H1 (cell line): ENCODE data around the gene TMC3. TPM values are rescaled to one million over a fixed set of nuclear protein-coding genes. Genes with fewer than 3 reads are reported as not detected.

Experiments
- ATF3 ChIP-seq: IDR thresholded peaks from 2 replicates; pipeline ENCODE4 v1.6.1; 2011; ENCODE audit warnings: low read depth, mild to moderate bottlenecking, low read length; ENCODE audit not compliant: insufficient read depth
- CHD1 ChIP-seq: IDR thresholded peaks from 2 replicates; pipeline ENCODE4 v1.6.1; 2012; ENCODE audit warnings: low read depth, low read length, improper control_type of control experiment
- CREB1 ChIP-seq: IDR thresholded peaks from 2 replicates; pipeline ENCODE4 v1.6.1; 2012; ENCODE audit warnings: inconsistent platforms
- E2F6 ChIP-seq: IDR thresholded peaks from 2 replicates; pipeline ENCODE4 v1.6.1; 2012; ENCODE audit warnings: inconsistent platforms
- MAFK ChIP-seq: IDR thresholded peaks from 2 replicates; pipeline ENCODE4 v1.6.1; 2012; ENCODE audit warnings: low read depth, mild to moderate bottlenecking, improper control_type of control experiment, low read length
- SIN3A ChIP-seq, 2 experiments: IDR thresholded peaks in 1 of 2; conservative IDR thresholded peaks in 1 of 2; 2 replicates each; pipeline ENCODE4 v1.6.1; 2011 to 2012; ENCODE audit warnings: low read length in 2 of 2, improper control_type of control experiment in 1 of 2, low read depth in 1 of 2, mild to moderate bottlenecking in 1 of 2
- SP1 ChIP-seq: IDR thresholded peaks from 2 replicates; pipeline ENCODE4 v1.6.1; 2011; ENCODE audit warnings: low read depth, low read length
- polyA plus RNA-seq, 7 experiments: library from polyadenylated mRNA; depleted of rRNA in 3 of 7; stranded (reverse) in 5 of 7; unstranded in 2 of 7; fragments of >200 nt in 5 of 7; fragments of 200-250 nt in 2 of 7; gene quantifications; 1 replicate in 5 of 7; 2 replicates in 1 of 7; 4 replicates in 1 of 7; pipeline versions ENCODE4 v1.2.1 to v1.2.3, GENCODE V29; 2011 to 2013; ENCODE audit warnings: missing spikeins in 2 of 7, mixed read lengths in 2 of 7
- total RNA-seq: library from RNA; stranded (reverse); fragmentation: NEBNext Ultra II Directional; extraction: Animal tissue kit (Norgen Biotek cat#: 25700); gene quantifications from 2 replicates; pipeline ENCODE4 v1.2.1, GENCODE V29; 2021

The TMC3 gene
- total and polyA plus RNA-seq, 2 of the 8 experiments (the other 6 are each of a cell fraction or from before 2014, with no cell fraction given): not detected

- no peak for TF ChIP-seq SIN3A (conservative IDR thresholded peaks at IDR 0.05 in 1 of 2, IDR thresholded peaks at IDR 0.05 in 1 of 2; ENCODE audit: low read depth in 1 of 2, low read length in 2 of 2)
- no peak for TF ChIP-seq E2F6
- no peak for TF ChIP-seq MAFK
- no peak for TF ChIP-seq CHD1
- no peak for TF ChIP-seq ATF3
- no peak for TF ChIP-seq CREB1
- no peak for TF ChIP-seq SP1
- TF ChIP-seq, all 59 proteins: peak for 0
Observed at GRCh38 chr15:81316267-81316666, 57.7 kb downstream of the TMC3 start (continued).
